ENCODE results near the gene GNG2. TPM values are rescaled to one million over a fixed set of nuclear protein-coding genes. Genes with fewer than 3 reads are reported as not detected.

Gene GNG2
- total and polyA plus RNA-seq, 10 of the 15 experiments (the other 5 are each of a cell fraction or from before 2014, with no cell fraction given): 31.6 to 114 (median 66.4) TPM

- no peak for TF ChIP-seq MYC (IDR thresholded peaks at IDR 0.05; ENCODE audit: insufficient read depth, insufficient read length, insufficient replicate concordance, low read length, severe bottlenecking)
- peak; percentile 83 for TF ChIP-seq GATAD2B (conservative IDR thresholded peaks at IDR 0.05; ENCODE audit: low read depth)
- no peak for TF ChIP-seq NRF1 (conservative IDR thresholded peaks at IDR 0.05; ENCODE audit: low read depth, low read length)
- TF ChIP-seq RUNX3 (IDR thresholded peaks at IDR 0.05; ENCODE audit: low read length): peak; percentile 83
- TF ChIP-seq CHD1 (IDR thresholded peaks at IDR 0.05; ENCODE audit: low read depth, low read length): no peak
Measured at GRCh38 chr14:51873221-51873893, 12.9 kb downstream of the GNG2 start (continued).

GRCh38 chr14:51877810-51878209, 17.4 kb downstream of the GNG2 start:
- FAIRE-seq (no peak), ATAC-seq (no peak), DNase-seq (ENCODE audit: low read depth, low spot score) (no peak)
- Histone ChIP-seq H3K27ac (ENCODE audit: control insufficient read depth, insufficient read depth) (no peak overlapping the region), H3K9me3 (replicated peaks; ENCODE audit: control insufficient read depth, insufficient read depth, low read length) (peaks cover 4% of the 10 kb centered on the region; the same call in 2 of the 3 replicates), H3K27me3 (replicated peaks in 1 of 2; ENCODE audit: control insufficient read depth in 2 of 2, insufficient read depth in 2 of 2, low read length in 1 of 2) (no peaks in the 10 kb centered on the region), H3K9ac (ENCODE audit: control insufficient read depth, insufficient read depth, low read length) (no peak overlapping the region), H3K36me3 (ENCODE audit: control insufficient read depth in 2 of 2, insufficient read depth in 2 of 2, low read length in 1 of 2) (no peaks in the 10 kb centered on the region; a peak in 2 of 4 replicates), H3K79me2 (ENCODE audit: control insufficient read depth, insufficient read depth, low read length) (peaks cover 44% of the 10 kb centered on the region), H4K20me1 (ENCODE audit: control insufficient read depth, insufficient read depth) (no peaks in the 10 kb centered on the region), H3K4me2 (ENCODE audit: control insufficient read depth, insufficient read depth) (no peak overlapping the region), H3K4me1 (ENCODE audit: control insufficient read depth, insufficient read depth, low read length) (peaks cover 40% of the 10 kb centered on the region), H3K4me3 (no peak overlapping the region), H2AFZ (ENCODE audit: control insufficient read depth, low read depth, low read length) (no peak overlapping the region)
- TF ChIP-seq WRNIP1 (IDR thresholded peaks at IDR 0.05; ENCODE audit: borderline replicate concordance, low read depth, low read length): no peak
- no peak for TF ChIP-seq SRF (IDR thresholded peaks at IDR 0.05; ENCODE audit: low read depth in 2 of 2, low read length in 2 of 2)
- ChIA-PET RAD21 (ENCODE audit: unreplicated experiment) (interaction anchor here (12.0 kb wide), 1 partner anchor 10 kb away, joined by 197 read pairs; the partner anchor contains the start of gene GNG2), CTCF (interaction anchor here (1.6 kb wide), 1 partner anchor 101 kb away, joined by 5 read pairs; no protein-coding TSS in a partner anchor), POLR2A (interaction anchor here (1.4 kb wide), 2 partner anchors 10 to 18 kb away, joined by 3 to 4 read pairs; partner anchors contain the start of gene GNG2), SMC1A (ENCODE audit: uncharacterized antibody, unreplicated experiment) (interaction anchor here (0.6 to 12.2 kb wide), 5 partner anchors 11 to 1149 kb away, joined by 3 to 254 read pairs (median 5); partner anchors contain the start of gene GNG2)
- intact Hi-C loops (cut with micrococcal nuclease; ENCODE audit: unreplicated experiment) (no loop called here), in situ Hi-C loops (cut with MboI) (no loop called here)
- BruUV-seq (replicated peaks): no TSS peak
- 100% methylated on average over 1 of the region's 1 CpG for WGBS (ENCODE audit: insufficient coverage, insufficient replicate concordance, low lambda C conversion rate, missing lambda C conversion rate)
